Measurements from ENCODE around the gene SELL.

DNA sequence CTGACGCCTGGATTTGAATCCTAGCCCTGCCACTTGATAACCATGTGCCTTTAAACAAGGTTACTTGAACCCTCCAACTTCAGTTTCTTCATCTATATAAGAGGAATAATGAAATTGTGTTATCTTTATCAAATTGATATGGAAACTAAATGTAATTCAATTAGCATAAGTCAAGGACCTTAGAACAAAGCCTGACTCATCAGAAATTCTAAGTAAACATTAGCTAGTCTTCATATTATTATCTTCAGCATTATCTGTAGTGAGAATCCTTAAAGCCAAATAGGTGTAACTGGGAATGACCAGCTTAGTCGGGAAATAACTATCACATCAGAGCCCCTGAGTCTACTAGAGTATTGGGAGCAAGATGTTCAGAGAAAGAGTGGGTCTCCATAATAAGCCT is 6.6 kb downstream of the SELL start:
- TF ChIP-seq, protein P1, sequence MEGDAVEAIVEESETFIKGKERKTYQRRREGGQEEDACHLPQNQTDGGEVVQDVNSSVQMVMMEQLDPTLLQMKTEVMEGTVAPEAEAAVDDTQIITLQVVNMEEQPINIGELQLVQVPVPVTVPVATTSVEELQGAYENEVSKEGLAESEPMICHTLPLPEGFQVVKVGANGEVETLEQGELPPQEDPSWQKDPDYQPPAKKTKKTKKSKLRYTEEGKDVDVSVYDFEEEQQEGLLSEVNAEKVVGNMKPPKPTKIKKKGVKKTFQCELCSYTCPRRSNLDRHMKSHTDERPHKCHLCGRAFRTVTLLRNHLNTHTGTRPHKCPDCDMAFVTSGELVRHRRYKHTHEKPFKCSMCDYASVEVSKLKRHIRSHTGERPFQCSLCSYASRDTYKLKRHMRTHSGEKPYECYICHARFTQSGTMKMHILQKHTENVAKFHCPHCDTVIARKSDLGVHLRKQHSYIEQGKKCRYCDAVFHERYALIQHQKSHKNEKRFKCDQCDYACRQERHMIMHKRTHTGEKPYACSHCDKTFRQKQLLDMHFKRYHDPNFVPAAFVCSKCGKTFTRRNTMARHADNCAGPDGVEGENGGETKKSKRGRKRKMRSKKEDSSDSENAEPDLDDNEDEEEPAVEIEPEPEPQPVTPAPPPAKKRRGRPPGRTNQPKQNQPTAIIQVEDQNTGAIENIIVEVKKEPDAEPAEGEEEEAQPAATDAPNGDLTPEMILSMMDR (IDR thresholded peaks at IDR 0.05): no peak
- TF ChIP-seq EZH2 (IDR thresholded peaks at IDR 0.05): no peak
